ENCODE data around the gene C19orf73.
"Not testable (repeated sequence)": the region's sequence is repeated elsewhere in the genome, so short reads cannot be mapped to it uniquely, and the experiment has no call there.

Gene C19orf73

GRCh38 chr19:49148784-49149651 is 30.1 kb upstream of the C19orf73 start:
- DNase-seq (ENCODE audit: low read depth in 4 of 4, low spot score in 1 of 4) = peak; percentile 63 to 79 (median 68)

GRCh38 chr19:49148044-49148682 is 29.2 kb upstream of the C19orf73 start:
- DNase-seq (ENCODE audit: low read depth in 4 of 4, low spot score in 1 of 4) = no peak

GRCh38 chr19:49146408-49146770 is 27.4 kb upstream of the C19orf73 start:
- not testable (repeated sequence) for DNase-seq (ENCODE audit: low read depth in 4 of 4, low spot score in 1 of 4)

GRCh38 chr19:49145573-49146407 is 26.8 kb upstream of the C19orf73 start:
- peak; percentile 63 to 72 (median 68) for DNase-seq (ENCODE audit: low read depth in 4 of 4, low spot score in 1 of 4)

GRCh38 chr19:49142866-49143335 is 24.0 kb upstream of the C19orf73 start:
- DNase-seq (ENCODE audit: low read depth in 4 of 4, low spot score in 1 of 4) = peak in 2 of 4 experiments; percentile 46 to 69

- DNase-seq (ENCODE audit: low read depth in 4 of 4, low spot score in 1 of 4) = no peak
Measured at GRCh38 chr19:49141352-49141751, 22.4 kb upstream of the C19orf73 start.

- no peak for DNase-seq (ENCODE audit: low read depth in 4 of 4, low spot score in 1 of 4)
Measured at GRCh38 chr19:49140951-49141350, 22.0 kb upstream of the C19orf73 start.

GRCh38 chr19:49136771-49137171 is 17.8 kb upstream of the C19orf73 start:
- no peak for DNase-seq (ENCODE audit: low read depth in 4 of 4, low spot score in 1 of 4)

GRCh38 chr19:49135686-49136085 is 16.7 kb upstream of the C19orf73 start:
- no peak for DNase-seq (ENCODE audit: low read depth in 4 of 4, low spot score in 1 of 4)

GRCh38 chr19:49133621-49134454 is 14.9 kb upstream of the C19orf73 start:
- peak in 1 of 4 experiments; percentile 35 for DNase-seq (ENCODE audit: low read depth in 4 of 4, low spot score in 1 of 4)

GRCh38 chr19:49132974-49133609 is 14.1 kb upstream of the C19orf73 start:
- DNase-seq (ENCODE audit: low read depth in 4 of 4, low spot score in 1 of 4) = peak in 1 of 4 experiments; percentile 15

- DNase-seq (ENCODE audit: low read depth in 4 of 4, low spot score in 1 of 4) = no peak
Measured at GRCh38 chr19:49130325-49130724, 11.4 kb upstream of the C19orf73 start.

- DNase-seq (ENCODE audit: low read depth in 4 of 4, low spot score in 1 of 4) = no peak
Measured at GRCh38 chr19:49129238-49129583, 10.3 kb upstream of the C19orf73 start.

GRCh38 chr19:49128545-49129237 is 9.7 kb upstream of the C19orf73 start:
- DNase-seq (ENCODE audit: low read depth in 4 of 4, low spot score in 1 of 4) = no peak

GRCh38 chr19:49127674-49128544 is 9.0 kb upstream of the C19orf73 start:
- peak; percentile 86 to 93 (median 91) for DNase-seq (ENCODE audit: low read depth in 4 of 4, low spot score in 1 of 4)

GRCh38 chr19:49127225-49127624 is 8.3 kb upstream of the C19orf73 start:
- DNase-seq (ENCODE audit: low read depth in 4 of 4, low spot score in 1 of 4) = not testable (repeated sequence)

GRCh38 chr19:49126575-49126974 is 7.6 kb upstream of the C19orf73 start:
- DNase-seq (ENCODE audit: low read depth in 4 of 4, low spot score in 1 of 4) = no peak

GRCh38 chr19:49125025-49125731 is 6.2 kb upstream of the C19orf73 start:
- no peak for DNase-seq (ENCODE audit: low read depth in 4 of 4, low spot score in 1 of 4)
